Upper lobe of left lung (tissue), 6 donors: ENCODE data around the gene MGMT. TPM values are rescaled to one million over a fixed set of nuclear protein-coding genes. Genes with fewer than 3 reads are reported as not detected.
A peak's percentile ranks its signal among the peaks of the same experiment; 100 is the strongest.

Source experiments
- ATAC-seq, 2 donors: fragments of 200-7000 bp; cut with Tn5 transposase; one replicate each; pipeline ENCODE4 v1.9.1; 2022; ENCODE audit warnings: mild to moderate bottlenecking in 2 of 2, moderate library complexity in 2 of 2; ENCODE audit not compliant: low FRiP score in 2 of 2
- DNase-seq, 2 donors: peaks; one replicate each; pipeline ENCODE4 v3.0.0-alpha.2; 2019 to 2020
- H3K27ac ChIP-seq, 4 donors: fragments of 200-600 bp; sonication (generic); one replicate each; pipeline ENCODE4 v1.5.1; 2016 to 2019
- H3K27me3 ChIP-seq, 4 donors: fragments of 200-600 bp; sonication (generic); one replicate each; pipeline ENCODE4 v1.5.1; 2017 to 2019
- H3K36me3 ChIP-seq, 4 donors: fragments of 200-600 bp; sonication (generic); one replicate each; pipeline ENCODE4 v1.5.1; 2016 to 2019
- H3K4me1 ChIP-seq, 4 donors: fragments of 200-600 bp; sonication (generic); one replicate each; pipeline ENCODE4 v1.5.1; 2018 to 2019
- H3K4me3 ChIP-seq, 4 donors: fragments of 200-600 bp; sonication (generic); one replicate each; pipeline ENCODE4 v1.5.1; 2017 to 2019; ENCODE audit warnings: mild to moderate bottlenecking in 2 of 4, moderate library complexity in 1 of 4
- H3K9me3 ChIP-seq, 4 donors: fragments of 200-600 bp; sonication (generic); one replicate each; pipeline ENCODE4 v1.5.1; 2018 to 2019
- EP300 ChIP-seq, 4 donors: sonication (generic); formaldehyde crosslinking; IDR thresholded peaks; one replicate each; pipeline ENCODE4 v1.5.1; 2017; ENCODE audit warnings: antibody characterized with exemption in 4 of 4, control low read depth in 2 of 4
- POLR2A ChIP-seq, 4 donors: fragments of 450-650 bp; IDR thresholded peaks; one replicate each; pipeline ENCODE4 v1.5.1; 2016 to 2017; ENCODE audit warnings: antibody characterized with exemption in 4 of 4, mild to moderate bottlenecking in 2 of 4
- POLR2AphosphoS5 ChIP-seq, 2 donors: sonication (generic); formaldehyde crosslinking; IDR thresholded peaks; one replicate each; pipeline ENCODE4 v1.5.1; 2017; ENCODE audit warnings: antibody characterized with exemption in 2 of 2
- WGBS, 2 donors: methylation state at CpG; one replicate each; pipeline ENCODE4 v1.1.5; 2017 to 2018; 5-methylcytosine and 5-hydroxymethylcytosine counted together
- total RNA-seq, 6 donors: library from RNA; depleted of rRNA in 4 of 6; stranded (reverse); fragments of >200 nt in 4 of 6; gene quantifications; one replicate each; pipeline versions ENCODE4 v1.1.0 to v1.2.1, GENCODE V29; 2016 to 2021
- TF ChIP-seq, protein P1 (sequence below), 6 experiments: fragments of 450-650 bp in 4 of 6; fragments of 200-600 bp in 2 of 6; sonication (generic) in 2 of 6; IDR thresholded peaks; one replicate each; pipeline ENCODE4 v1.5.1; 2016 to 2019; ENCODE audit warnings: antibody characterized with exemption in 6 of 6
- donor health status: DM: no; HTN: no; CAD: no; lungs with moderate emphysema.
- donor health status: DM: no; HTN: yes; CAD: no; lungs with severe emphysema.

MGMT gene
- total RNA-seq, 6 donors from 2014 or later: 20.9 to 44.0 (median 29.6) TPM

DNA sequence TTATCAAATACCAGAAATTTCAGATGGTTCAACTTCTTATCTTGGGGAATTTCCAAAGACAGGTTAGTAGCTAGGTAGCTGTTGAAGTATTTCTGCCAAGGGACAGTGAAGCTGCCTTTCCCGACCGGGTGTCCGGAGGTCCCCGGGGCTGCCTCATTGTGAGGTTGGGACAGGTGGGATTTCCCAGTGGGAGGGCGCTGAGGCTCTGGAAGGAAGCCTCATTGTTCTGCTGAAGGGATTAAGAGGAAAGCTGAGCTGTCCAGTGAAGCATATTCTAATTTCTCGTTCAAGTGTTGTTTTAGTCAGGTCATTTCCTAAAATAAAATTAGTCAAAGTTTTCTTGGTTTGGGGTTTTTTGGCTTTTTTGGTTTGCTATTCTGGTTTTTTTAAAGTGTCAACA, 244.2 kb downstream of the MGMT start:
- no peak overlapping the region for H3K27ac ChIP-seq
- H3K27me3 ChIP-seq: no peaks in the 10 kb centered on the region
- no peak for TF ChIP-seq POLR2AphosphoS5 (IDR thresholded peaks at IDR 0.05)
- 71 to 86% methylated on average over 6 of the region's 6 CpGs for WGBS, 2 donors
- H3K4me1 ChIP-seq: peaks cover 0 to 4% (median 2%) of the 10 kb centered on the region in 4 donors
- H3K9me3 ChIP-seq: no peaks in the 10 kb centered on the region
- no peaks in the 10 kb centered on the region for H3K36me3 ChIP-seq
- H3K4me3 ChIP-seq: no peak overlapping the region
- DNase-seq (no peak), ATAC-seq (no peak)

GRCh38 chr10:129712000-129712399, 245.0 kb downstream of the MGMT start:
- WGBS, 2 donors: 93 to 100% methylated on average over 8 of the region's 8 CpGs

GRCh38 chr10:129713659-129714265, 246.7 kb downstream of the MGMT start:
- WGBS, 2 donors: 96 to 97% methylated on average over 10 to 14 of the region's 14 CpGs

More at GRCh38 chr10:129712000-129712399, 245.0 kb downstream of the MGMT start:
- TF ChIP-seq, protein P1, sequence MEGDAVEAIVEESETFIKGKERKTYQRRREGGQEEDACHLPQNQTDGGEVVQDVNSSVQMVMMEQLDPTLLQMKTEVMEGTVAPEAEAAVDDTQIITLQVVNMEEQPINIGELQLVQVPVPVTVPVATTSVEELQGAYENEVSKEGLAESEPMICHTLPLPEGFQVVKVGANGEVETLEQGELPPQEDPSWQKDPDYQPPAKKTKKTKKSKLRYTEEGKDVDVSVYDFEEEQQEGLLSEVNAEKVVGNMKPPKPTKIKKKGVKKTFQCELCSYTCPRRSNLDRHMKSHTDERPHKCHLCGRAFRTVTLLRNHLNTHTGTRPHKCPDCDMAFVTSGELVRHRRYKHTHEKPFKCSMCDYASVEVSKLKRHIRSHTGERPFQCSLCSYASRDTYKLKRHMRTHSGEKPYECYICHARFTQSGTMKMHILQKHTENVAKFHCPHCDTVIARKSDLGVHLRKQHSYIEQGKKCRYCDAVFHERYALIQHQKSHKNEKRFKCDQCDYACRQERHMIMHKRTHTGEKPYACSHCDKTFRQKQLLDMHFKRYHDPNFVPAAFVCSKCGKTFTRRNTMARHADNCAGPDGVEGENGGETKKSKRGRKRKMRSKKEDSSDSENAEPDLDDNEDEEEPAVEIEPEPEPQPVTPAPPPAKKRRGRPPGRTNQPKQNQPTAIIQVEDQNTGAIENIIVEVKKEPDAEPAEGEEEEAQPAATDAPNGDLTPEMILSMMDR (IDR thresholded peaks at IDR 0.05): no peak
- TF ChIP-seq POLR2A (IDR thresholded peaks at IDR 0.05): no peak
- TF ChIP-seq POLR2AphosphoS5 (IDR thresholded peaks at IDR 0.05): no peak
- no peak for TF ChIP-seq EP300 (IDR thresholded peaks at IDR 0.05)
- no peaks in the 10 kb centered on the region for H3K9me3 ChIP-seq
- no peak overlapping the region for H3K4me3 ChIP-seq
- ATAC-seq: no peak
- no peaks in the 10 kb centered on the region for H3K27me3 ChIP-seq
- H3K4me1 ChIP-seq: peaks cover 0 to 4% (median 2%) of the 10 kb centered on the region in 4 donors
- no peak for DNase-seq
- no peak overlapping the region for H3K27ac ChIP-seq
- no peaks in the 10 kb centered on the region for H3K36me3 ChIP-seq

DNA sequence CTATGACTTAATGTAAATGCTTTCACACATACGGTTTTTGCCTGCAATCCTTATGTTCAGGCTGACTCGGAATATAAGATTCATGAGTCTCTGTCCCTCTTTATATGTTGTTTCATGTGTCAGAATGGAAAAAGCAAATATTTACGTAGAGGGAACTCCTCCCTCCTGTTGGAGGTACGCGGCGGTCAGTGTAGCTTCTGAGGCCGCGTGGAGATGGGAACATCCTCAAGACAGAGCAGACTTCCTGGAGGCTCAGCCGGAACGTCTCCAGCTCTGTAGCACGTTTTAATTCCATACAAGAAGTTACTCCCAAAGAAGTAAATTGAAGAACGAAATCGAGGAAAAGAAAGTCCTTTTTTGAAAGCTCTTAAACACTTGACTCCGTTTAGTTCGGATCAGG, 248.8 kb downstream of the MGMT start:
- Histone ChIP-seq H3K36me3 (no peaks in the 10 kb centered on the region), H3K4me1 (no peaks in the 10 kb centered on the region), H3K27me3 (no peaks in the 10 kb centered on the region), H3K4me3 (peak overlapping the region in 1 of 4 donors; percentile 18), H3K27ac (no peak overlapping the region), H3K9me3 (no peaks in the 10 kb centered on the region)
- 67 to 82% methylated on average over 15 of the region's 15 CpGs for WGBS, 2 donors
- no peak for ATAC-seq
- no peak for DNase-seq
- TF ChIP-seq POLR2AphosphoS5 (IDR thresholded peaks at IDR 0.05) (no peak), EP300 (IDR thresholded peaks at IDR 0.05) (no peak), POLR2A (IDR thresholded peaks at IDR 0.05) (no peak)
- TF ChIP-seq, protein P1 (IDR thresholded peaks at IDR 0.05): no peak

More at GRCh38 chr10:129713659-129714265, 246.7 kb downstream of the MGMT start:
- no peak for DNase-seq
- Histone ChIP-seq H3K27me3 (no peaks in the 10 kb centered on the region), H3K9me3 (no peaks in the 10 kb centered on the region), H3K27ac (no peak overlapping the region), H3K4me1 (no peaks in the 10 kb centered on the region), H3K36me3 (no peaks in the 10 kb centered on the region), H3K4me3 (no peak overlapping the region)
- ATAC-seq: no peak
- TF ChIP-seq POLR2A (IDR thresholded peaks at IDR 0.05): no peak
- no peak for TF ChIP-seq POLR2AphosphoS5 (IDR thresholded peaks at IDR 0.05)
- TF ChIP-seq, protein P1 (IDR thresholded peaks at IDR 0.05): no peak
- TF ChIP-seq EP300 (IDR thresholded peaks at IDR 0.05): no peak

DNA sequence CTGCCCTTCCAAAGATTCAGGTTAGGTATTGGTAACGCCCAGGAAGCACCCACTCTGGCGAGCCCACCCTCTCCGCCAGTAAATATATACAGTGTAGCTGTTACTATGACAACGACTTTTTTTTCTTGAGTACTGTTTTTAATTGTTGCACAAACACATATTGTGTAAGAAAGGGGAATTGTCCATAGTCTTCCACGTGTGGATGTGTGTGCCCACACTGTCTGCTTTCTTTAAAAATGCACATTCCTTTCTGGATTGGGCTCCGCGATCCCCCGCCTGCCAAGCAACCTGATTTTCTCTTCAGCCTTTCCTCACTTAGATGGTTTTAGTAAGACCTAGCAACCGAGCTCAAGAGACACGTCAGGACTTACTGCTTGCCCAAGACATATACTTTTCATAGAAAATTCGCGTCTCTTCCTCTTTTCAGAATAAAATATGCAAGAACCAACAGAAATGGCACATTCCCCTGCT, 249.2 kb downstream of the MGMT start:
- WGBS, 2 donors: 74 to 79% methylated on average over 12 of the region's 12 CpGs
- Histone ChIP-seq H3K4me1 (no peaks in the 10 kb centered on the region), H3K9me3 (peaks cover 0 to 2% (median 0%) of the 10 kb centered on the region in 4 donors), H3K27ac (no peak overlapping the region), H3K4me3 (peak overlapping the region in 1 of 4 donors; percentile 18), H3K36me3 (no peaks in the 10 kb centered on the region), H3K27me3 (no peaks in the 10 kb centered on the region)
- ATAC-seq: peak in 1 of 2 donors; percentile 41
- DNase-seq: no peak
- TF ChIP-seq POLR2A (IDR thresholded peaks at IDR 0.05): no peak
- TF ChIP-seq POLR2AphosphoS5 (IDR thresholded peaks at IDR 0.05): no peak
- TF ChIP-seq EP300 (IDR thresholded peaks at IDR 0.05): no peak
- TF ChIP-seq, protein P1 (IDR thresholded peaks at IDR 0.05): no peak
